Tibial artery (tissue), 4 donors: Measurements from ENCODE around the gene MPP2.

Experiments
- DNase-seq, 2 donors: peaks; one replicate each; pipeline ENCODE4 v3.0.0-alpha.2; 2019
- H3K27ac ChIP-seq, 2 donors: fragments of 200-600 bp; sonication (generic) in 1 of 2; 1 replicate in 1 of 2; 2 replicates in 1 of 2; pipeline ENCODE4 v1.5.1; 2018 to 2019; ENCODE audit warnings: mild to moderate bottlenecking in 1 of 2
- H3K27me3 ChIP-seq, 2 donors: fragments of 200-600 bp; sonication (generic) in 1 of 2; one replicate each; pipeline versions ENCODE4 v1.5.1 to v1.6.0; 2016 to 2019
- H3K36me3 ChIP-seq, 3 donors: fragments of 200-600 bp; sonication (generic) in 2 of 3; one replicate each; pipeline ENCODE4 v1.5.1; 2016 to 2019; ENCODE audit warnings: mild to moderate bottlenecking in 2 of 3
- H3K4me1 ChIP-seq, 4 donors: fragments of 200-600 bp; sonication (generic) in 2 of 4; 1 replicate in 3 of 4; 2 replicates in 1 of 4; pipeline ENCODE4 v1.5.1; 2016 to 2019
- H3K4me3 ChIP-seq, 2 donors: fragments of 200-600 bp; sonication (generic) in 1 of 2; 1 replicate in 1 of 2; 2 replicates in 1 of 2; pipeline ENCODE4 v1.5.1; 2018 to 2019; ENCODE audit warnings: mild to moderate bottlenecking in 2 of 2
- H3K9me3 ChIP-seq, 3 donors: fragments of 200-600 bp; sonication (generic) in 1 of 3; one replicate each; pipeline ENCODE4 v1.5.1; 2016 to 2019
- intact Hi-C: fragments of 100-400 bp; cut with DNase I; formaldehyde crosslinking; loops from one replicate; pipeline ENCODE4 v1.15.0; 2023; ENCODE audit warnings: low total_unique reads
- TF ChIP-seq, protein P1 (sequence below), 2 experiments: fragments of 200-600 bp in 1 of 2; fragments of 450-650 bp in 1 of 2; IDR thresholded peaks; one replicate each; pipeline ENCODE4 v1.5.1; 2017 to 2019; ENCODE audit warnings: antibody characterized with exemption in 2 of 2, mild to moderate bottlenecking in 1 of 2, moderate library complexity in 1 of 2

Gene MPP2, protein sequence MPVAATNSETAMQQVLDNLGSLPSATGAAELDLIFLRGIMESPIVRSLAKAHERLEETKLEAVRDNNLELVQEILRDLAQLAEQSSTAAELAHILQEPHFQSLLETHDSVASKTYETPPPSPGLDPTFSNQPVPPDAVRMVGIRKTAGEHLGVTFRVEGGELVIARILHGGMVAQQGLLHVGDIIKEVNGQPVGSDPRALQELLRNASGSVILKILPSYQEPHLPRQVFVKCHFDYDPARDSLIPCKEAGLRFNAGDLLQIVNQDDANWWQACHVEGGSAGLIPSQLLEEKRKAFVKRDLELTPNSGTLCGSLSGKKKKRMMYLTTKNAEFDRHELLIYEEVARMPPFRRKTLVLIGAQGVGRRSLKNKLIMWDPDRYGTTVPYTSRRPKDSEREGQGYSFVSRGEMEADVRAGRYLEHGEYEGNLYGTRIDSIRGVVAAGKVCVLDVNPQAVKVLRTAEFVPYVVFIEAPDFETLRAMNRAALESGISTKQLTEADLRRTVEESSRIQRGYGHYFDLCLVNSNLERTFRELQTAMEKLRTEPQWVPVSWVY

DNA sequence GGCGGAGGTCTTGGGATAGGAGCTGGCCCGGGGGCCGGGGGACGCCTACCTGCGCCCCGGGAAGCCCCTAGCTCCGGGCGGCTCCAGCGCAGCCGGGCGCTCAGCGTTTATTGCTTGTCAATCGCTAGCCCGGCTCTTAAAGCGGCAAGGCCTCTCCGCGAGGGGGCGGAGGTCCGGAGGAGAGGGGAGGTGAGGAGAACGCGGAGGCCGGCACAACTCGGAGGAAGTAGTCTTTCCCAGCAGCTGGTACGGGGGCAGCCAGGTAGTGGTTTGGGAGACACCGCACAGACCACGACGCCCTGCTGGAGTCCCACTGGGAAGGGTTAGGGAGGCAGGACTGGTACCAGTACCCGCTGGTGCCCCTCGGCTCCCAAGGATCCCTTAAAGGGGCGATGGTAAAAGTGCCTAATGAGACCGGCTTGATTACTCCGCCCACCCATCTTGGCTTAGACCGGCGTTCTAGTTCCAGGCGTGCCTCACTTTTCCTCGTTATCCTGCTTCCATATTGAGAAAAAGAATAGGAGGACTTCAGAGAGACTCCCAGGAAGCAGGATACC lies at the start of gene MPP2:
MPP2 (minus strand) TSS at position 112 of the 557 bp plus-strand sequence. CDS start 3,076 bp downstream, outside the sequence.
- Histone ChIP-seq H3K4me3 (peak within 1 kb of the TSS; percentile 76 to 93), H3K36me3 (no peaks in the 10 kb centered on the region), H3K27ac (peak within 1 kb of the TSS; percentile 95 to 96), H3K27me3 (peaks cover 0 to 12% of the 10 kb centered on the region in 2 donors), H3K9me3 (no peaks in the 10 kb centered on the region), H3K4me1 (peaks cover 0 to 33% (median 22%) of the 10 kb centered on the region in 4 donors)
- TF ChIP-seq, protein P1, sequence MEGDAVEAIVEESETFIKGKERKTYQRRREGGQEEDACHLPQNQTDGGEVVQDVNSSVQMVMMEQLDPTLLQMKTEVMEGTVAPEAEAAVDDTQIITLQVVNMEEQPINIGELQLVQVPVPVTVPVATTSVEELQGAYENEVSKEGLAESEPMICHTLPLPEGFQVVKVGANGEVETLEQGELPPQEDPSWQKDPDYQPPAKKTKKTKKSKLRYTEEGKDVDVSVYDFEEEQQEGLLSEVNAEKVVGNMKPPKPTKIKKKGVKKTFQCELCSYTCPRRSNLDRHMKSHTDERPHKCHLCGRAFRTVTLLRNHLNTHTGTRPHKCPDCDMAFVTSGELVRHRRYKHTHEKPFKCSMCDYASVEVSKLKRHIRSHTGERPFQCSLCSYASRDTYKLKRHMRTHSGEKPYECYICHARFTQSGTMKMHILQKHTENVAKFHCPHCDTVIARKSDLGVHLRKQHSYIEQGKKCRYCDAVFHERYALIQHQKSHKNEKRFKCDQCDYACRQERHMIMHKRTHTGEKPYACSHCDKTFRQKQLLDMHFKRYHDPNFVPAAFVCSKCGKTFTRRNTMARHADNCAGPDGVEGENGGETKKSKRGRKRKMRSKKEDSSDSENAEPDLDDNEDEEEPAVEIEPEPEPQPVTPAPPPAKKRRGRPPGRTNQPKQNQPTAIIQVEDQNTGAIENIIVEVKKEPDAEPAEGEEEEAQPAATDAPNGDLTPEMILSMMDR (IDR thresholded peaks at IDR 0.05) = peak; percentile 22 to 25
- intact Hi-C loops = no loop called here
- peak; percentile 76 to 85 for DNase-seq

DNA sequence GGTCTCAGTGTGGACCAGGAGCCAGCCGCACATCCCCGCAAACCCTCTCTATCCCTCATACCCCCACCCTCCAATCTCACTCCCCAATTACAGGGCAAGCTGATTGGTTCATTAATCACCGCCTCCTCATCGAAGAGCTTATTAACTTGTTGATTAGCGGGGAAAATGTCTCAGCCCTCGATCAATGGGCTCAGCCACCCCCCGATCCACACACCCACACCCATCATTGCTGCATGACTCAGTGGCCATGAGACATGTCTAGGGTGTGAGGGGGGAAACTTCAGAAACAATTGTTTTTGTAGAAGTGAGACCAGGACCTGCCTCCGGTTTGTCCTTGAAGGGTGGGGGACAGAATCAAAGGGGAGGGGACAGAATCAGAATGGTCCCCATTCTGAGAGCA lies 48.9 kb upstream of the MPP2 start:
- TF ChIP-seq, protein P1 (IDR thresholded peaks at IDR 0.05) = no peak
- H3K27me3 ChIP-seq = peaks cover 0 to 60% of the 10 kb centered on the region in 2 donors
- intact Hi-C loops = loop anchor here (10.0 kb wide), 1 partner anchor 199 kb away; no protein-coding TSS in a partner anchor
- H3K4me3 ChIP-seq = no peak overlapping the region
- H3K9me3 ChIP-seq = no peaks in the 10 kb centered on the region
- DNase-seq = no peak
- no peaks in the 10 kb centered on the region for H3K36me3 ChIP-seq
- peaks cover 0 to 17% (median 6%) of the 10 kb centered on the region in 4 donors for H3K4me1 ChIP-seq
- H3K27ac ChIP-seq = no peak overlapping the region

DNA sequence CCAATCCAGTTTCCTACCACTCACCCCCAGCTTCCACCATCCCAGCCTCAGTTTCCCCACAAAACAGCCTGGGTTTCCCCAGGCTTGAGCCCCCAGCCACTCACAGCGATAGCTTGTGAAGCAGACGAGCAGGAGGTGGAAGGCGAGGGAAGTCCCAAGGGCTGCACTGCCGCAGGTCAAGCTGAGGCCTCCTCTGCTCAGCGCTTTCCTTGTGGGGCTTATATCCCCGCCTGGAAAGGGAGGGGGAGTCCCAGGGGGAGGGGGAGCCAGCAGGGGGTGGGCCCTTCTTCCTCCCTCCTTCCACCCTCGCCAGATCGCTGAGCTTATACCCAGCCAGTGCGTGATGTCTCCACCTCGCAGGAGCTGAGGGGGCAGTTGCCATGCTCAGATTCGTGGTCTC lies 46.4 kb upstream of the MPP2 start, which contains the start of gene PYY:
PYY (minus strand) TSS at position 195 of the 400 bp plus-strand sequence. CDS start 457 bp downstream, outside the sequence.
- no peak within 1 kb of the TSS for H3K27ac ChIP-seq
- H3K4me1 ChIP-seq = peaks cover 0 to 17% (median 6%) of the 10 kb centered on the region in 4 donors
- H3K9me3 ChIP-seq = no peaks in the 10 kb centered on the region
- TF ChIP-seq, protein P1 (IDR thresholded peaks at IDR 0.05) = no peak
- H3K36me3 ChIP-seq = no peaks in the 10 kb centered on the region
- no peak for DNase-seq
- peaks cover 0 to 69% of the 10 kb centered on the region in 2 donors for H3K27me3 ChIP-seq
- intact Hi-C loops = loop anchor here (10.0 kb wide), 1 partner anchor 201 kb away; no protein-coding TSS in a partner anchor
- no peak within 1 kb of the TSS for H3K4me3 ChIP-seq

DNA sequence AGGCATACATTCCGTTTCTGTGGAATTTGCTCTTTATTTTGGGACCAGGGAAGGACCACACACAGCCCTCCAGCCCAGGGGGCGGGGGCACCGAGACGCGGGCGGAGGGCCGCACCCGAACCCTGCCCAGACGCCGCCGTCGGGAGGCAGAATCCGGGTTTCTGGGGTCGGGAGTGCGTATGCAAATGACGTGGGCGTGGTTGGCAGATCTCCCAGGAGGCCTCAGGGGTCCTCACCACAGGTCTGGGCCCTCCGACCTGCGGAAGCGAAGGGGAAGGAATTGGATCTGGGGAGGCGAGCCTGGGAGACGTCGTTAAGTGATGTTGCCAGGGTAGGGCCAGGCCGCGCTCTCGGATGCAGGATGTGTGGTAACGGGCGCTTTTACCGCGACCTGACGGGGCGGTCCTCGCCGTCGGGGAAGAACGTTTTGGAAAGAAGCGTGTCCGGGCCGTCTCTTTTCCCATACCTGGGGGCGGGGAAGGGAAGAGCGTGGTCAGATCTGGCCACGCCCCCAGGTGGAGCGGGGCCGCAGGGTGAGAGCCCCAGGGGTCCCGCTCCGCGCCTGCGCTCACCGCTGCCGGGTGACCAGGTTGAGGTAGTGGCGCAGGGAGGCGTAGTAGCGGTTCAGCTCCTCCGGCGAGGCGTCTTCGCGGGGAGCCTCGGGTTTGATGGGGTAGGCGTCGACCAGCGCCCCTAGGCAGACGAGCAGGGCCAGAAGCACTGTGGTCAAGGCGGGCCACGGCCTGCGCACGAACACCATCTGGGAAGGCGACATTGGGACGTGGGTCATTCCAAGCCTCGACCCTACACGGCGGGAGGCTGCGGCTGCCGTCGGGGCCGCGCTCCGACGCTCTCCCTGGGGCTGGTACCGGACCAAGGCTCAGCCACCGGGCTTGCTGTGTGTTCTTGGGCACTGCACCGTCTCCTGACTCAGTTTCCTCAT lies 45.7 kb upstream of the MPP2 start:
- TF ChIP-seq, protein P1 (IDR thresholded peaks at IDR 0.05) = no peak
- Histone ChIP-seq H3K27me3 (peaks cover 0 to 71% of the 10 kb centered on the region in 2 donors), H3K27ac (no peak overlapping the region), H3K36me3 (no peaks in the 10 kb centered on the region), H3K4me1 (peaks cover 0 to 17% (median 6%) of the 10 kb centered on the region in 4 donors), H3K4me3 (no peak overlapping the region), H3K9me3 (no peaks in the 10 kb centered on the region)
- intact Hi-C loops = loop anchor here (10.0 kb wide), 1 partner anchor 202 kb away; no protein-coding TSS in a partner anchor
- no peak for DNase-seq

DNA sequence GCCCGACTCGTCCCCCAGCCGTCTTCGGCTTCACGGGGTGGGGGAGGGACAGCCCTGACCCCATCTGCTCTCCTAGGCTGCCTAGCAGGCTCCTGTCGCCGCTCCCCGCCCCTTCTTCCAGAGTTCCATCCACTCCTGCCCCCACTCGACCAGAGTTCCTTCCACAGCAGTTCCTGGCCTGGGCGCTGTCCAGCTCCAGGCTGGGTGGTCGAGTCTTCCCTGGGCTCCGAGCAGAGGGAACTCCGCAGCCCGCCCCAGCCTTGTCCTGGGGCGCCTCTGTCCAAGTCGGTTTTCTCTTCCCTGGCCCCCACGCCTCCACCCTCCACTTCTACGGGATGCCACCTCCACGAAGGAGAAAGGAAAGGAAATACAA lies 45.0 kb upstream of the MPP2 start:
- H3K27ac ChIP-seq = no peak overlapping the region
- no peak for DNase-seq
- H3K9me3 ChIP-seq = no peaks in the 10 kb centered on the region
- no peaks in the 10 kb centered on the region for H3K36me3 ChIP-seq
- H3K4me3 ChIP-seq = no peak overlapping the region
- TF ChIP-seq, protein P1 (IDR thresholded peaks at IDR 0.05) = no peak
- peaks cover 0 to 17% (median 6%) of the 10 kb centered on the region in 4 donors for H3K4me1 ChIP-seq
- intact Hi-C loops = loop anchor here (10.0 kb wide), 1 partner anchor 202 kb away; no protein-coding TSS in a partner anchor
- peaks cover 0 to 73% of the 10 kb centered on the region in 2 donors for H3K27me3 ChIP-seq
